Inferior parietal cortex (tissue), 1 donor: ENCODE measurements around the gene TFPI.
"Not testable (repeated sequence)": the region's sequence is repeated elsewhere in the genome, so short reads cannot be mapped to it uniquely, and the experiment has no call there.

Experiments used
- DNase-seq: peaks from one replicate; pipeline ENCODE4 v3.0.0-alpha.2; 2016; ENCODE audit errors: extremely low spot score

TFPI gene

GRCh38 chr2:187528042-187528441 is 26.2 kb downstream of the TFPI start:
- DNase-seq = no peak

DNA sequence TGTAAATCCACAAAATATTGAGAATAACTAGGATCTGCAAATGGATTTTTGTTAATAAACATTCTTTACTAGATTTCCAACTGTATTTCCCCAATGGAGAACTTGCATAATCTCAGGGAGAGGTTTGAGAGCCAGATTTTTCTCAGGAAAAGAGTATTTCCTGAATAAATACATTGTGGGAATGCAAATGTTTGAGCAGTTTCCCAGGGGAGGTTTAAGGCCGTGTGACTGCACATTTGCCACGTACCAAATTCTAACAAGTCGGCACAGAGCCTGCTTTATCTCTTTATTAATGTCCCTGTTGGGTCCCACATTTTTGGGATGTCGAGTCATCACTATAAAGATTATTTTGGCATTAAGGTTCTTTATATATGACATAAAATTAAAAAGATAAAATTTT is 27.0 kb downstream of the TFPI start:
- DNase-seq = no peak

DNA sequence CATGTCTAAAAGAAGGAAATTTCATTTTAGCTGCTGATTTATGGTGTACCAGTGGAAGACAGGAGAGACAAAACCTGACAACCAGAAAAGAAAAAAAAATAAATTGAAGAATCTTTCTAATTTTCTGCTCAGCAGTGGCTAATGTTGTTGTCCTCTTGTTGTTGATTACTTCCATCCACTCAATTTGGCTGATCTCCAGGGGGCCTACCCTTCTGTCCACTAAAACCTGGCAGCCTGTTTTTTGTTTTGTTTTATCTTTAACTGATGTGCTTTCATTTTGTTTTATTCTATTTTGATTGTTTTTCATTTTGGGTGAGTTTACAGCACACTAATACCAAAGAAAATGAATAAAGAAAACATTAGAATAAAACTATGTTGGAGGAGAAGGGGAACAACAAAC is 27.4 kb downstream of the TFPI start:
- no peak for DNase-seq

GRCh38 chr2:187525163-187525900 is 28.9 kb downstream of the TFPI start:
- DNase-seq = no peak

- DNase-seq = no peak
These were observed 30.9 kb downstream of the TFPI start for GRCh38 chr2:187523325-187523724.

- DNase-seq = no peak
These were observed 34.1 kb downstream of the TFPI start for GRCh38 chr2:187520121-187520624.

DNA sequence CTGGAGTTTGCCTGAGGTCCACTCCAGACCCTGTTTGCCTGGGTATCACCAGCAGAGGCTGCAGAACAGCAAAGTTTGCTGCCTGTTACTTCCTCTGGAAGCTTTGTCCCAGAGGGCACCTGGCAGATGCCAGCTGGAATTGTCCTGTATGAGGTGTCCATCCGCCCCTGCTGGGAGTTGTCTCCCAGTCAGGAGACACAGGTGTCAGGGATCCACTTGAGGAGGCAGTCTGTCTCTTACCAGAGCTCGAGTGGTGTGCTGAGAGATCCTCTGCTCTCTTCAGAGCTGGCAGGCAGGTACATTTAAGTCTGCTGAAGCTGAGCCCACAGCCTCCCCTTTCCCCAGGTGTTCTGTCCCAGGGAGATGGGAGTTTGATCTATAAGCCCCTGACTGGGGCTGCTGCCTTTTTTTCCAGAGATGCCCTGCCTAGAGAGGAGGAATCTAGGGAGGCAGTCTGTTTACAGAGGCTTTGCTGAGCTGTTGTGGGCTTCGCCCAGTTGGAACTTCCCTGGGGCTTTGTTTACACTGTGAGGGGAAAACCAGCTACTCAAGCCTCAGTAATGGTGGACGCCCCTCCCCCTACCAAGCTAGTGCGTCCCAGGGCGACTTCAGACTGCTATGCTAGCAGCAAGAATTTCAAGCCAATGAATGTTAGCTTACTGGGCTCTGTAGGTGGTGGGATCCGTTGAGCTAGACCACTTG is 34.7 kb downstream of the TFPI start:
- DNase-seq = no peak

DNA sequence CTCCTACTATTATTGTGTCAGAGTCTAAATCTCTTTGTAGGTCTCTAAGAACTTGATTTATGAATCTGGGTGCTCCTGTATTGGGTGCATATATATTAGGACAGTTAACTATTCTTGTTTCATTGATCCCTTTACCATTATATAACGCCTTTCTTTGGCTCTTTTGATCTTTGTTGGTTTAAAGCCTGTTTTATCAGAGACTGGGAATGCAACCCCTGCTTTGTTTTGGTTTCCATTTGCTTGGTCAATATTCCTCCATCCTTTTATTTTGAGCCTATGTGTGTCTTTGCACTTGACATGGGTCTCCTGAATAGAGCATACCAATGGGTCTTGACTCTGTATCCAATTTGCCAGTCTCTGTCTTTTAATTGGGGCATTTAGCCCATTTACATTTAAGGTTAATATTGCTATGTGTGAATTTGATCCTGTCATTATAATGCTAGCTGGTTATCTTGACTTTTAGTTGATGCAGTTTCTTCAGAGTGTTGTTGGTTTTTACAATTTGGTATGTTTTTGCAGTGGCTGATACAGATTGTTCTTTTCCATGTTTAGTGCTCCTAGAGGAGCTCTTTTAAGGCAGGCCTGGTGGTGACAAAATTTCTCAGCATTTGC is 36.4 kb downstream of the TFPI start:
- DNase-seq = not testable (repeated sequence)

DNA sequence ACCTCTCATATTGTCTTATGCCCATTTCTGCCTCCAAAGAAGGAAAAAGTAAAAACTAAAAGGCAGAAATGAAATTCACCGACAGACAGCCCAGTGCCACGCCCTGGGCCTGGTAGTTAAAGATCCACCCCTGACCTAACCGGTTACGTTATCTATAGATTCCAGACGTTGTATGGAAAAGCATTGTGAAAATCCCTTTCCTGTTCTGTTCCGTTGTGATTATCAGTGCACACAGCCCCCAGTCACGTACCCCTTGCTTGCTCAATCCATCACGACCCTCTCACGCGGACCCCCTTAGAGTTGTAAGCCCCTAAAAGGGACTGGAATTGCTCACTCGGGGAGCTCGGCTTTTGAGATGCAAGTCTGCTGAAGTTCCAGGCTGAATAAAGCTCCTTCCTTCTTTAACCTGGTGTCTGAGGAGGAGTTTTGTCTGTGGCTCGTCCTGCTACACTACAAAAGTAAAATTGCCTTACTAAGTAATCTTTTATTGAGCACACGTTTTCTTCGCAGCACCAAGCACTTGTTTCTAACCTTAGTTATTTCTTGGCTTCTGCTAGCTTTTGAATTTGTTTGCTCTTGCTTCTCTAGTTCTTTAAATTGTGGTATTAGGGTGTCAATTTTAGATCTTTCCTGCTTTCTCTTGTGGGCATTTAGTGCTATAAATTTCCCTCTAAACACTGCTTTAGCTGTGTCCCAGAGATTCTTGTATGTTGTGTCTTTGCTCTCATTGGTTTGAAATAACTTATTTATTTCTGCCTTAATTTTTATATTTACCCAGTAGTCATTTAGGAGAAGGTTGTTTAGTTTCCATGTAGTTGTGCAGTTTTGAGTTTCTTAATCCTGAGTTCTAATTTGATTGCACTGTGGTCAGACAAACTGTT is 37.4 kb downstream of the TFPI start:
- DNase-seq = not testable (repeated sequence)

GRCh38 chr2:187514930-187515329 is 39.3 kb downstream of the TFPI start:
- DNase-seq = no peak

DNA sequence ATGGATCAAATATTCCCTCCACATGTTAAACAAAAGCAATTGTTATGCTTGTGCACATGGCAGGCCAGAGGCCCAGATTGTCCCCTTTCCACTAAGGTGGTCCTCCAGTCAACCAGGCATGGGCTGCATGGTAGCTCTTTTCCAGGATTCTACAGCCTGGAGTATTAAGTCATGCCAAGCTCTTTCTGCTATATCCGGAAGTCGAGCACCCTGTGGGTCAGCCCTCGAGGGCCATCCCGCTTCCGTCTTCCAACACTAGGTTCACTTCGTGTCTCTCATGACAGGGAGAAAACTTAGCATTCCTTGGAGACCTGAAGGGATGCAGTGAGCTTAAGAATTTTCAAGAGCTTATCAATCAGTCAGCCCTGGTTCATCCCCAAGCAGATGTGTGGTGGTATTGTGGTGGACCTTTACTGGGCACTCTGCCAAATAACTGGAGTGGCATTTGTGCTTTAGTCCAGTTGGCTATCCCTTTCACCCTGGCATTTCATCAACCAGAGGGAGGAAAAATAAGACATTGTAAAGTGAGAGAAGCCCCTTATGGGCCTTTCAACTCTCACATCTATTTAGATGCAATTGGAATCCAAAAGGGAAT is 39.9 kb downstream of the TFPI start:
- not testable (repeated sequence) for DNase-seq

DNA sequence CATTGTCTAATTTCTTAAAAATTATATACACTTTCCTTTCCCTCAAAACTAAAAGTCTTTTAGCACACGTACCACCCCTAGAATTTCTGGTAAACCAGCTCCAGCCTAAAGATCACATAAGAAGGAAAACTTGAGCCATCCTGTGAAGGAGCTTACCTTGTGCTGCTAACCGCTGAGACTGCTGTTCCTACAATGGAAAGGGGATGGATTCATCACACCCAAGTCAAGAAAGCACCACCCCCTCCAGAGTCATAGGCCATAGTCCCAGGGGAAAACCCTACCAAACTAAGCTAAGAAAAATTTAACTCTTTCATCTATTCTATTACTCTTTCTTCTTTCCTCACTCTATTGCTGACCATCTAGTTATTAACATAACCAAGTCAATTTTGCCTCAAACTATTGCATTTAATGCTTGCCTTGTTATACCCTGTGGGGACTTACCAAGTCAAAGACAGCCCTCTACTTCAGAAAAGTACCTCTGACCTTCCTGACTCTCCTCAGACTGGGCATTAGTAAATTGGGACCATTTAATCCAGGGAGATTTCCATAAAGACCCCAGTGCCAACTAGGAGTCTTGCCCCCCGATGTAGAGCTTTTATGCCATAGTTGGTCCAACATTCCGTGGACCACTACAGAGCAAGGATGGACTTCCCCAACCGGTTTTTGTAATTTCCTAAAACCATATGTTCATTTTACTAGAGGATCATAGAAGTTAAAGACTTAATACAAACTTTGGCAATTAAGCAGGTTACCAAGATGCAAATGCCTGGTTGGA is 40.6 kb downstream of the TFPI start:
- not testable (repeated sequence) for DNase-seq

- no peak for DNase-seq
These were observed 42.6 kb downstream of the TFPI start for GRCh38 chr2:187511356-187512315.

DNA sequence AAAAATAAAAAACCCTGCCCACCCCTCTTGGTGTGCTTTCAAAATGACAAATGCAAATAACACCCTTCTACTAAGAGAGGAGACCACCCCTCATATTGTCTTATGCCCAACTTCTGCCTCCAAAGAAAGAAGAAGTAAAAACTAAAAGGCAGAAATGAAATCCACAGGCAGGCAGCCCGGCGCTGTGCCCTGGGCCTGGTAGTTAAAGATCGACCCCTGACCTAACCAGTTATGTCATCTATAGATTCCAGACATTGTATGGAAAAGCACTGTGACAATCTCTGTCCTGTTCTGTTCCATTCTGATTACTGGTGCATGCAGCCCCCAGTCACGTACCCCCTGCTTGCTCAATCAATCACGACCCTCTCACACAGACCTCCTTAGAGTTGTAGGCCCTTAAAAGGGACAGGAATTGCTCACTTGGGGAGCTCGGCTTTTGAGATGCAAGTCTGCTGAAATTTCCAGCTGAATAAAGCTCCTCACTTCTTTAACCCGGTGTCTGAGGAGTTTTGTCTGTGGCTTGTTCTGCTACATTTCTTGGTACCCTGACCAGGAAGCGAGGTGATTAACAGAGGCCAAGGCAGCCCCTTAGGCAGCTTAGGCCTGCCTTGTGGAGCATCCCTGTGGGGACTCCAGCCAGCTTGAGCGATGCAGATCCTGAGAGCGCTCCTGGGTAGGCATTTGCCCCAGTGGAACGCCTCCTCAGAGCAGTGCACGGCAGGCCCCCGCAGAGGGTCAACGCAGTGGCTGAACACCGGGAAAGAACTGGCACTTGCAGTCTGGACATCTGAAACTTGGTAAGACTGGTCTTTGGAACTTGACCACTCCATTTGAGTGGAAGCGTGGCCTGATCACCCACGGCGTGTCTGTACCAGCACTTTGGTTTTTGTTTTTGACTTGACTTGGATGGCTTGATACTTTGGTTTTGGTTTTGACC is 43.5 kb downstream of the TFPI start:
- not testable (repeated sequence) for DNase-seq

DNA sequence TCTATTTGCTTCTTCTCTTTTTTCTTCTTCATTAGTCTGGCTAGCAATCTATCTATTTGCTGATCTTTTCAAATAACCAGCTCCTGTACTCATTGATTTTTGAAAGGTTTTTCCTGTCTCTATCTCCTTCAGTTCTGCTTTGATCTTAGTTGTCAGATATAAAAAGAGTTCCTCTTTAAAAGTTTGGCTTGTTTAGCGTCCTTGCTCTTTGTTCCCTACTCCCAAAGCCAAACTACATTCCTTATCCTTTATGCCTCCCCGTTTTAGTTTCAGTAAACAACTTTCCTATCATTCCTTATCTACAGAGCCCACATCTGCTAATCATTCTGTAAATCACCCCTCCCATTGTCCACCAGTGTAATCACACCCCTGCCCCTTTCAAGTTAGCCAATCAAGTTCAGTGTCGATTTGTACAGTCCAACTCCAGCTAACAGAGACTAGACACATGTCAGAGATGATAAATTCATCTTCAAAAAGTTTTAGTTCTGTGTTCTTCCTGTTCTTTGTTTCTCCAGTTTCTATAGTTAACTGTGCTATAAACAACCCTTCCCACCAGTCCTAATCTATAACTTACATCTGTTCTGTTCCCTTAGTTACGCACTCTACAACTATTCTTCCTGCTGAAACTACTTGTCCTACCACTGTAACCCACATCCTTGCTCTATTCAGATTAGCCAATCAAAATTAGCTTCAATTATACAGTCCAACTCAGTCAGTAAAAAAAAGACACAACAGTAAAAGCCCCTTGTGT is 44.4 kb downstream of the TFPI start:
- DNase-seq = no peak

DNA sequence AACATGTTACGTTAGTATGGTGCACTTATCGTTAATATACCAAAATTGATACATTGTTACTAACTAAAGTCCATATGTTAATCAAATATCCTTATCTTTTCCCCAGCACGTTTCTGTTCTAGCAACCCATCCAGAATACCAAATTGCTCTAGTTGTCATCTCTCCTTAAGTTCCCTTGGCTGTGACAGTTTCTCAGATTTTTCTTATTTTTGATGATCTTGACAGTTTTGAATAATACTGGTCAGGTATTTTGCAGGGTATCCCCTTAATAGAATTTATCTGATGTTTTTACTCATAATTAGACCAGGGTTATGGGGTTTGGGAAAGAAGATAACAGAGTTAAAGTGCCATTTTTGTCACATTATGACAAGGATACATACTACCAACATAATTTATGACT is 47.8 kb downstream of the TFPI start:
- DNase-seq = no peak

DNA sequence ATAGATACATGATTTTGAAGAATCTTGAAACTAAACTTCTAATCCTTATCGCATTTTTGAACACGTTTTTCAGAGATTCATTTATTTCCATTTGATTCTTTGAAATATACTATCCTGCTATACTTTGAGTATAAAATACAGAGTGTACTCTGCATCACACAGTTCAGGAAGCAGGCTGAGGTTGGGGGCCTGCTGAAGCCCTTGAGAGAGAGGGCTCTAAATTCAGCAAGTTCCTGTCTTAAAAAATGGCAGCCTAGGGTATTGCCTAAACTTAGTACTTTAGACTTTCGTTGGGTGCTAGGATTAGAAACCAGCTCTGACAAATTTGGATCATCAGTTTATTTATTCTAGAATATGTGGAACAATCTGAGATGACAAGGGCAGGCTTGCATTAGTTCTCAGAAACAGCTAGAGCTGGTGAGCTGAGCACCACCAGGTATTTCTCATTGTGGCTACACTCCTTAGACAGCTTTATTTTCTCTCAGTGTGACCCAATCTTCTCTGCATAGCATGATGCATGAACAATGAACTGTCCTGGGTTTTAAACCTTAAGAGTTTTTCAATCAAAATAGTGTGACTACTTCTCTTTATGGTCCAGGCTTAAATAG is 49.1 kb downstream of the TFPI start:
- no peak for DNase-seq
